B cell (primary cell): ENCODE data around the gene TCEAL2.

Experiments
- EZH2 ChIP-seq: IDR thresholded peaks from 2 replicates; pipeline ENCODE4 v1.6.1; 2012; ENCODE audit warnings: borderline replicate concordance, low read depth, mild to moderate bottlenecking, moderate library complexity, low read length; ENCODE audit not compliant: insufficient read depth, poor library complexity, severe bottlenecking
- TF ChIP-seq, protein P1 (sequence below): fragments of 200-600 bp; IDR thresholded peaks from one replicate; pipeline ENCODE4 v1.8.0; 2022; ENCODE audit warnings: antibody characterized with exemption, mild to moderate bottlenecking

DNA sequence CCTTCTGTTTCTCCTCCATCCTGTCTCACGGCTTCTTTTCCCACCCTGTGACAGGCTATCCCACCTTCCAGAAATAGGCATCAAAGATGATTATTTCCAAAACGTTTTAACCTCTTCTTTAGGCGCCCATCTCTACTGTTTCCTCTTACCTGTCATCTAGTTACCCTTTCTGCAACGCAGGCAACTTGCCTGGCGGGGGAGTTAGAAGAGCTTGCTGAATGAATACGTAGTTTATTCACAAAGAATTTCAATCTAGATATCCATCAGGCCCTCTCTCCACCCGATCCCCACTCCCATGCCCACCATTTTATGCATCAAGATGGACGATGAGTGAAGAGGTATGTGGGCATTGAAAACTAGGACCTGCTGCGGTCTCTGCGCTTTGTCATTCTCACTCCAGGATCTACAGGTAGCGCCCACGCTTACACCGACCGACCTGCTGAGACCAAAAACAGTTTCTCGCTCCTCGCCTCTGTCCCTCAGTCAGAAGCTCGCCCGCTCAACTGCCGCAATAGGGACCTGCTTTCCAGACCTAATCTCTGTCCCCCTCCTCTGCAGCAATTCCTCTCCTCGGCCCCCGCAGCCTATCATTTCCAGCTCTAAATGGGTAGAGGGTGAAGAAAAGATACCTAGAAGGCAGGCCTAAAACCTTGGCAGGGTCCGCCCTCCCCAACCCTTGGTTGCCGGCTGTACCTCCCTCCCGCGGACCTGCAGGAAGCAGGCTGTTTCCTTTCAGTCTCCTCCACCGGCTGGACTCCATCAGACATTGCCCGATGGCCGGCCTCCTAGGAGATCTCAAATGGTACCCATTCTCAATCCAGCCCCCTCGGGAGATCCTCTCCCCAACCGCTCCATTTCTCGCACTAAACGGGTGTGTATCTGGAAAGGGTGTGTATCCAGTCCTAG is 29.7 kb downstream of the TCEAL2 start:
- TF ChIP-seq, protein P1, sequence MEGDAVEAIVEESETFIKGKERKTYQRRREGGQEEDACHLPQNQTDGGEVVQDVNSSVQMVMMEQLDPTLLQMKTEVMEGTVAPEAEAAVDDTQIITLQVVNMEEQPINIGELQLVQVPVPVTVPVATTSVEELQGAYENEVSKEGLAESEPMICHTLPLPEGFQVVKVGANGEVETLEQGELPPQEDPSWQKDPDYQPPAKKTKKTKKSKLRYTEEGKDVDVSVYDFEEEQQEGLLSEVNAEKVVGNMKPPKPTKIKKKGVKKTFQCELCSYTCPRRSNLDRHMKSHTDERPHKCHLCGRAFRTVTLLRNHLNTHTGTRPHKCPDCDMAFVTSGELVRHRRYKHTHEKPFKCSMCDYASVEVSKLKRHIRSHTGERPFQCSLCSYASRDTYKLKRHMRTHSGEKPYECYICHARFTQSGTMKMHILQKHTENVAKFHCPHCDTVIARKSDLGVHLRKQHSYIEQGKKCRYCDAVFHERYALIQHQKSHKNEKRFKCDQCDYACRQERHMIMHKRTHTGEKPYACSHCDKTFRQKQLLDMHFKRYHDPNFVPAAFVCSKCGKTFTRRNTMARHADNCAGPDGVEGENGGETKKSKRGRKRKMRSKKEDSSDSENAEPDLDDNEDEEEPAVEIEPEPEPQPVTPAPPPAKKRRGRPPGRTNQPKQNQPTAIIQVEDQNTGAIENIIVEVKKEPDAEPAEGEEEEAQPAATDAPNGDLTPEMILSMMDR: no peak
- no peak for TF ChIP-seq EZH2
